Measurements from ENCODE around the gene RAD9A.

RAD9A gene

DNA sequence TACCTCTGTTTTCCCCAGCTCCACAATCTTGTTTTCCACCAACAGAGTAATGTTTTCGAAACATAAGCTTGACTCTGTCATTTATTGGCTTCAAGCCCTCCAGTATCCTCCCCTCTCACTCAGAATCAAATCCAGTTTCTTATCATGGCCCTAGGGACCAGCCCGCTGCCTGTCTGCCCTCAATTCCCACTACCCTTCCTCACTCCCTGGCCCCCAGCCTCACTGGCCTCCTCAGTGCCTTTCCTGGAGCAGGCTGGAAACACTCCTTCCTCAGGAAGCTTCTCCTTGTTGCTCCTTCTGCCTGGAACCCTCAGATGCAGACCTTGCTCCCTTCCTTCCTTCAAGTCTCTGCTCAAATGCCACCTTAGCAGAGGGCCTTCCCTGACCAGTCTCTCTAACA, 42.3 kb upstream of the RAD9A start:
- no peak for TF ChIP-seq CTCF (conservative IDR thresholded peaks at IDR 0.05)
- no peak overlapping the region for H3K27ac ChIP-seq

- no peak for TF ChIP-seq CTCF (conservative IDR thresholded peaks at IDR 0.05)
Observed at GRCh38 chr11:67349928-67350465, 41.8 kb upstream of the RAD9A start.

DNA sequence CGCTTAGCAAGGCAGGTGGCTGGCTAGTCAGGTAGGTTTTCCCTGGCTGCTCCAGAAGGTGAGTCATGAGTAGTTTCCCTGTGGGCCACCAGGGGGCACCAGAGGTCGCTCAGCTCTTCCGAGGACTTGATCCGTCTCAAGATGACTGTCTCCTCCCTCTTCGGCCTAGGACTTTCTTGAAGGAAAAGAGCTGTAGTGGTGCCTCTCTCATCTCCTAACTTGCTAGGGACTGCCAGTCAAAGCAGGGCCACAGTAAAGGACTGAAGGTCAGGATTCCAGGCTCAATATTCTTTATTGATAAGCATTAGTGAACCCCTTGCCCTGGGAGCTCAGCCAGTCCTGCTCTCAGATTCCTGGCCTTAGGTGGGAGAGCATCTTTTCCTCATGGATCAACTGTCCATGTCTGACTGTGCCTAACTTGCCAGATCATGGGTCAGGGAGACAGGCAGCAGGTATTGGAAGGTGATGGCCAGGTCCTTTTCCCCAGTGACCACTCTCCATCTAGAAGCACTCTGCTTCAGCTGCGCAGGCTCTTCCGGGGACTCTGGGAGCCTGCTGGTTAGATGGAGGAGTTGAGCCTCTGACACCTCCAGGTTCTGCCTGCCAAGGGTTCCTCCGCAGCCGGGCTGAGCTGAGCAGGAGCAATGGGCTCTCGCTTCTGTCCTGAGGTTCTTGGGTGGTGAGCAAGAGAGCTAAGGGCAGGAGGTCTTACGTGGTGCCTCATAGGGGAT, 40.3 kb upstream of the RAD9A start:
- H3K27ac ChIP-seq, result peak overlapping the region; percentile 96
- TF ChIP-seq CTCF (conservative IDR thresholded peaks at IDR 0.05), result peak; percentile 100

More at GRCh38 chr11:67349928-67350465, 41.8 kb upstream of the RAD9A start:
- no peak overlapping the region for H3K27ac ChIP-seq

DNA sequence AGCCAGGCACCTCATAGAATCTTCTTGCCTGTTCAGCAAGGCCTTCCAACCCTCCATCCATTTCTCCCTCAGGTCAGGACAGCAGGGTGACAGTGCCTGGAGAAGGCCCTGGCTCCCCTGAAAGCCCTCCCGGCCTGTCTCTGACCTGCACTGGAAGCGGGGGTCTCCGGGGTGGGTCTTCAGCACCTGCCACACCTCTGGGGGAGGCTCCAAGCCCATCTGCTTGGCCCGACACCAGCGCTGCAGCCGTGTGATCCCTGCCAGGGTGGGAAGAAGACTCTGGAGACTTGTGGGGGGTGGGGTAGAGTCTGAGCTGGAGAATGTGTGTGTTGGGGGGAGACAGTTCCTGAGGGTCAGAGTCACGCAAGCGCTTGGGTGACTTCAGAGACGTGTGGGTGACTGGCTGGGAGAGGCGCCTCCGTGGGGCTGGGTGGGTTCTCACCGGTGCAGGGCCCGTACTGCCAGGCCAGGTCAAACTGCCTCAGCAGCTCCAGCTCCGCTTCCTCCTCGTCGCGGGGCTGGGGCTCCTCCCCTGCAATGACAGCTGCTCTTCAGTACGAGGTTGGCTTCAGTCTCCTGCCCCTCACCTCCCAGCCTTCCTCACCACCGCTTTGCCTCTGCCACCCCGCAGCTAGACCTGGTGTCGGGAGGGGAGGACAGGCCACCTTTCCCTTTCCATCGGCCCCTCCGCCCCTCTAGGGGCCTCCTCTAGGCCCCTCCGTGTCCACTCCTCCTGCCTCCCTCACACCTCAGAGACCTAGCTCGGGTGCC, 39.1 kb upstream of the RAD9A start:
- H3K27ac ChIP-seq, result peak overlapping the region; percentile 96
- no peak for TF ChIP-seq CTCF (conservative IDR thresholded peaks at IDR 0.05)

GRCh38 chr11:67353317-67354074, 38.3 kb upstream of the RAD9A start, which contains the start of gene POLD4:
Gene POLD4 (minus strand): TSS chr11:67353546. CDS start chr11:67353399, 147 bp downstream.
- TF ChIP-seq CTCF (conservative IDR thresholded peaks at IDR 0.05), result no peak; the same call in 1 of the 2 replicates
- H3K27ac ChIP-seq, result peak within 1 kb of the TSS; percentile 96

GRCh38 chr11:67354075-67355022, 37.4 kb upstream of the RAD9A start:
- no peak for TF ChIP-seq CTCF (conservative IDR thresholded peaks at IDR 0.05)
- H3K27ac ChIP-seq, result peak overlapping the region; percentile 96

All from VCaP (cell line).